Stimulated activated CD8-positive, alpha-beta memory T cell treated with anti-CD3 and anti-CD28 coated beads, Interleukin-7, amount 100 ng/mL, for 1 hour (primary cell): Measurements from ENCODE around the gene PTPRC.
A peak's percentile ranks its signal among the peaks of the same experiment; 100 is the strongest.

ENCODE experiments used
- DNase-seq, 2 donors: peaks; one replicate each; pipeline ENCODE4 v3.0.0-alpha.2; 2020; ENCODE audit warnings: low read depth in 2 of 2

PTPRC gene

GRCh38 chr1:198672124-198672523, 33.3 kb downstream of the PTPRC start:
- DNase-seq, result no peak

GRCh38 chr1:198674009-198674408, 35.2 kb downstream of the PTPRC start:
- DNase-seq, result no peak

- DNase-seq, result no peak
Observed at GRCh38 chr1:198676253-198676652, 37.4 kb downstream of the PTPRC start.

- DNase-seq, result no peak
Observed at GRCh38 chr1:198677027-198677426, 38.2 kb downstream of the PTPRC start.

- no peak for DNase-seq
Observed at GRCh38 chr1:198677871-198678270, 39.0 kb downstream of the PTPRC start.

GRCh38 chr1:198678301-198678836, 39.5 kb downstream of the PTPRC start:
- no peak for DNase-seq

- no peak for DNase-seq
Observed at GRCh38 chr1:198678901-198679329, 40.1 kb downstream of the PTPRC start.

- no peak for DNase-seq
Observed at GRCh38 chr1:198679535-198680173, 40.8 kb downstream of the PTPRC start.

GRCh38 chr1:198680174-198680875, 41.5 kb downstream of the PTPRC start:
- DNase-seq, result no peak

GRCh38 chr1:198681252-198681651, 42.4 kb downstream of the PTPRC start:
- DNase-seq, result no peak

- DNase-seq, result peak; percentile 45 to 47
Observed at GRCh38 chr1:198681831-198682759, 43.3 kb downstream of the PTPRC start.

- no peak for DNase-seq
Observed at GRCh38 chr1:198682850-198683249, 44.0 kb downstream of the PTPRC start.

GRCh38 chr1:198683449-198683848, 44.6 kb downstream of the PTPRC start:
- no peak for DNase-seq

GRCh38 chr1:198686069-198686728, 47.4 kb downstream of the PTPRC start:
- DNase-seq, result no peak

GRCh38 chr1:198687429-198687828, 48.6 kb downstream of the PTPRC start:
- no peak for DNase-seq

GRCh38 chr1:198691063-198691462, 52.2 kb downstream of the PTPRC start:
- no peak for DNase-seq

- no peak for DNase-seq
Observed at GRCh38 chr1:198693321-198693720, 54.5 kb downstream of the PTPRC start.

GRCh38 chr1:198694542-198694941, 55.7 kb downstream of the PTPRC start:
- DNase-seq, result no peak

- DNase-seq, result no peak
Observed at GRCh38 chr1:198696211-198696610, 57.4 kb downstream of the PTPRC start.

GRCh38 chr1:198699167-198700015, 60.6 kb downstream of the PTPRC start:
- DNase-seq, result peak; percentile 29 to 40

GRCh38 chr1:198700016-198700392, 61.2 kb downstream of the PTPRC start:
- no peak for DNase-seq
